ENCODE results near the gene PSMD8. TPM values are rescaled to one million over a fixed set of nuclear protein-coding genes. Genes with fewer than 3 reads are reported as not detected.
"Not testable (repeated sequence)": the region's sequence is repeated elsewhere in the genome, so short reads cannot be mapped to it uniquely, and the experiment has no call there.

PSMD8 gene
- total RNA-seq, 1 experiment from 2014 or later, result 352 TPM

DNA sequence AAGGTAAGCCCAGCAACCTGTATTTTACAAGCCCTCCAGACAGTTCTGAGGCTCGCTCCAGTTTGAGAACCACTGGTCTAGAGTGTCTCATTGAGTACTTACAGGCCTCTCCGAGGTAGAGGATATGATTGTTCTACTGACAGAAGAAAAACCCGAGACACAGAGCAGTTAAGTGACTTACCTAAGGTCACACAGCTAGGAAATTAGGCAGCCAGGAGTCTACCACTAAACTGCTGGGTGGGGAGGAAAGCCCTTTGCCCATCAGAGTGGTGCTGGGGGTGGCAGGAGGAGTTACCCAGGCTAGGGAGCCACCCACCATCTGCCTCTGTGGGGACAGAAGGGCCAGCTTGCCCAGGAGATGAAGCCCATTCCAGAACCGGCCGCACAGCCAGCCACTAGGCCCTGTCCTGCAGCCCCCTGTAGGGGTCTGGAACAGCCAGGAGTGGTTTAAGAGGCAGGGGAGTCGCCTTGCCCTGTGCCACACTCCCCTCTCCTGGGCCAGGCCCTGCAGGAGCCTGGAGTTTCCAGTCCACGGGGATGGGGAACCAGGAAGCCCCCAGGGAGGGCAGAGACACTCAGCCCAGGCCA is 50.9 kb downstream of the PSMD8 start:
- Histone ChIP-seq H3K36me3 (no peaks in the 10 kb centered on the region), H3K9me3 (replicated peaks) (no peaks in the 10 kb centered on the region), H3K27me3 (no peaks in the 10 kb centered on the region), H3K4me1 (peaks cover 6% of the 10 kb centered on the region; the same call in 1 of the 2 replicates), H3K4me3 (peak overlapping the region; percentile 45), H3K27ac (no peak overlapping the region)
- no peak for DNase-seq

DNA sequence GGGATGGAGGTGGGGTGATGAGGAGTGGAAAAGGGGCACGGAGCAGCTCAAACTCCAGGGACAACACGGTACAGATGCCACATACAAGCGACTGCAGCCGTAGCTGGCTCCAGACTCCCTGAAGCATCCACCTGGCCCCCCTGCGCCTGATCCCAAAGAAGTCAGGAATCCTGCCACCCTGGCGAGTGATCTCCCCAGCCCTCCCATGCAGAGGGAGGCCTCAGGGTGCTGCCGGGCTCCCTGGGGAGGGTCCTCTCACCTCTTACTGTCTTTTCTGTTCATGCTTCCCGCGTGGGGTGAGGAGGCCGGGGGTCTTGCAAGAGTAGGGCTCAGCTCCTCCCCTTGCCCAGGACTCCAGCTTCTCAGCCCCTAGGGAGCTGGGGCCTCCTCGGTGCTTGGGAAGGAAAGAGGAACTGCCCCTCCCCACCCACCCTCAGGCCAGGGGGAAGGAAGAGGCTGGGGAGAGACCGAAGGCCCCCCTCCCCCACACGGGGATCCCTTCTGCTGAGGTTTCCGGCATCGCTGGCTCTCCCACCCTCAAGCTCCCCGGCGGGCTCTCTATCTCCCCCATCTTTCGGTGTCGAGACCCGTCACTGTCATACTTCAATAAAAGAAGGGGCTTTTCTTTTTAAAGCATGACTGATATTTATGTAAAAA is 51.6 kb downstream of the PSMD8 start, which contains the start of gene RASGRP4:
Gene RASGRP4 (minus strand): TSS at position 410 of the 657 bp plus-strand sequence. CDS start 128 bp downstream, at position 282.
- peak; percentile 54 to 61 for DNase-seq
- Histone ChIP-seq H3K4me1 (peaks cover 6% of the 10 kb centered on the region; the same call in 1 of the 2 replicates), H3K4me3 (peak within 1 kb of the TSS; percentile 45), H3K36me3 (no peaks in the 10 kb centered on the region), H3K27me3 (no peaks in the 10 kb centered on the region), H3K9me3 (replicated peaks) (no peaks in the 10 kb centered on the region), H3K27ac (no peak within 1 kb of the TSS)

DNA sequence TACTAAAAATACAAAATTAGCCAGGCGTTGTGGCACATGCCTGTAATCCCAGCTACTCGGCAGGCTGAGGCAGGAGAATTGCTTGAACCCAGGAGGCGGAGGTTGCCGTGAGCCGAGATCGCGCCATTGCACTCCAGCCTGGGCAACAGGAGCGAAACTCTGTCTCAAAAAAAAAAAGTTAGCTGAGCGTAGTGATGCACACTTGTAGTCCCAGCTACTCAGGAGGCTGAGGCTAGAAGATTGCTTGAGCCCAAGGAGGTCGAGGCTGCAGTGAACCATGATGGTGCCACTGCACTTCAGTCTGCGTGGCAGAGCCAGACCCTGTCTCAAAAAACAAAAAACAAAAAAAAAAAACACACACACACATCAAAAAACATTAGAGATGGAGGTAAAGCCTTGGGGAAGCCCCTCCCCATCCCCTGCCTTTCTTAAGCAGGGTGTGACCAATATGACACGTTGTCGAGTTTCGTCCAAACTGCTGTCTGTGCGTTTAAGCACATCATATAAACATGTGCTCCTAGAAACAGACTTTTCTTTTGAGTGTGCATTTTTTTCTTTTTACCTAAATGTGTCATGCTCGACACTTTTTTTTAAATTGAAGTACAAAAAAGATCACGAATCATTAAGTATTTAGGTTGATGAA is 52.8 kb downstream of the PSMD8 start:
- not testable (repeated sequence) for H3K4me1 ChIP-seq; H3K9me3 ChIP-seq (replicated peaks); H3K4me3 ChIP-seq; H3K36me3 ChIP-seq; DNase-seq; H3K27ac ChIP-seq; H3K27me3 ChIP-seq

DNA sequence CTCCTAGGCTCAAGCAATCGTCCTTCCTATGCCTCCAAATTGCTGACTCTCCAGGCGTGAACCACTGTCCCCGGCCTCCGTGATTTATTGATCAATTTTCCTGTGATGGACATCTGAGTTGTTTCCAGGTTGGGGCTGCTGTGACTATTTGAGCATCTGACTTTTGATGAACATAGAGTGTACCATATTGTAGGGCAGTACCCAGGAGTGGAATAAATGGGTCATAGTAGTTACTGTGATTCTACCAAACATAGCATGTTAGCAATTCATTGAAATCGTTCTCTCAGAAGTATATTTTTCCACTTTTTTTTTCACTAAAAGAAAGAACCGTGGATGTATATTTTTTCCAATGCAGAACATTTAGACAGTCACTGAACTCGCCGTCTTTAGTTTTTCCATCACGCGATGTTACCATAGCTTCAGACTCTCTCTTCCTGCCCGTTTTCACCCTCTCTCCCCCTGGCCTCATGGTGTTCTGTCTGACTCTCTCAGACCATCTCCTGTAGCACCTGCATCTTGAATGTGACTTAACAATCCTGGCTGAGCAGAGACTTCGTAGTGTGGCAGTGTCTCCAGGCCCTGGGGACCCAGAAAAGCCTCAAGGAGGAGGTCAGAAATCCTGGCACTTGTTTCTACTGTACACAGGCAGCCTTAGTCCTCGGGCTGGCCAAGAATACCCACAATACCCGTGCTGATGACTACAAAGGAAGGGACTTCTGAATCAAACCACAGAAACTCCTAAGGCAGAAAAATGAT is 54.9 kb downstream of the PSMD8 start:
- H3K4me1 ChIP-seq, result peaks cover 6% of the 10 kb centered on the region; the same call in 1 of the 2 replicates
- H3K36me3 ChIP-seq, result no peaks in the 10 kb centered on the region
- H3K9me3 ChIP-seq (replicated peaks), result no peaks in the 10 kb centered on the region
- H3K27me3 ChIP-seq, result no peaks in the 10 kb centered on the region
- H3K27ac ChIP-seq, result no peak overlapping the region
- no peak overlapping the region for H3K4me3 ChIP-seq
- no peak for DNase-seq

DNA sequence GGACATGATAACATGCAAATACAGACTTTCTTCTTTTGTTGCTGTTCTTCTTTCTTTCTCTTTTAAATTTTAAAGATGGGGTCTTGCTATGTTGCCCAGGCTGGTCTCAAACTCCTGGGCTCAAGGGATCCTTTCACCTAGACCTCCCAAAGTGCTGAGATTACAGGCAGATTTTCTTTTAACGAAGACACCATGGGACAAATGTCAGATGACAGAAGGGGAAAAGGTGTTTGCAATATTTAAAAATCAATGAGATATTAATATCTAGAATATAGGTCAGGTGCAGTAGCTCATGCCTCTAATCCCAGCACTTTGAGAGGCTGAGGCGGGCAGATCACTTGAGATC is 55.4 kb downstream of the PSMD8 start:
- H3K27me3 ChIP-seq, result no peaks in the 10 kb centered on the region
- peaks cover 6% of the 10 kb centered on the region; the same call in 1 of the 2 replicates for H3K4me1 ChIP-seq
- no peak overlapping the region for H3K27ac ChIP-seq
- DNase-seq, result no peak
- H3K36me3 ChIP-seq, result no peaks in the 10 kb centered on the region
- no peak overlapping the region for H3K4me3 ChIP-seq
- no peaks in the 10 kb centered on the region for H3K9me3 ChIP-seq (replicated peaks)

DNA sequence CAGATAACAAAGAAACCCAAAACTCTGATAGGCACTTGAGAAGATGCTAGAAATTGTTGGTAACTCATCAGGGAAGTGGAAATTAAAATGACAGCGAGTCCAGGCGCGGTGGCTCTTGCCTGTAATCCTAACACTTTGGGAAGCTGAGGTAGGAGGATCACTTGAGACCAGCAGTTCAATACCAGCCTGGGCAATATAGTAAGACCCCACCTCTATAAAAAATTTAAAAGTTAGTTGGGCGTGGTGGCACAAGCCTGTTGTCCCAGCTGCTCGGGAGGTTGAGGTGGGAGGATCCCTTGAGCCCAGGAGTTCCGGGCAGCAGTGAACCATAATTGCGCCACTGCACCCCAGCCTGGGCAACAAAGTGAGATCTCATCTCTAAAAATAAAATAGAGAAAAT is 56.6 kb downstream of the PSMD8 start:
- H3K36me3 ChIP-seq, result no peaks in the 10 kb centered on the region
- H3K9me3 ChIP-seq (replicated peaks), result no peaks in the 10 kb centered on the region
- no peaks in the 10 kb centered on the region for H3K27me3 ChIP-seq
- no peak overlapping the region for H3K4me3 ChIP-seq
- H3K4me1 ChIP-seq, result peaks cover 12% of the 10 kb centered on the region
- no peak for DNase-seq
- no peak overlapping the region for H3K27ac ChIP-seq

DNA sequence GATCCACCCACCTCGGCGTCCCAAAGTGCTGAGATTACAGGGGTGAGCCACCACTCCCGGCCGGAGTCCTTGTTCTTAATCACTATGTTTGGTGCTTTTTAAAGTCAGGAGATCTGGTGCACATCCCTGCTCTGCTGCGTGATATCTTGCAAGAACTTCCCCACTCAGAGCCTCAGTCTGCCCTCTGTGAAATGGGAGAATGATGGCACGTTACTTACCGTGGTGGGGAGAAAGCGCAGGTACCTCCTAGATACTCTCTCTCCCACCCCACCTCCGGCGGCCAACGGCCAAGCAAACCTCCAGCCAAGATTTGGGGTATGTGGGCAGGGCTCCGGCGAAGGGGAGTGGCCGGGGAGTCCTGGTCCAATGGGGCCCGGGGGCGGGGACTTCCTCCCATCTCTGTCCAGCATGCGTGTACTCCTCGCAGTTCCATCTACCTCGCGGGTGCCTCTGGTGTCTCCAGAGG is 58.9 kb downstream of the PSMD8 start, which contains the start of gene RYR1:
Gene RYR1 (plus strand): TSS at position 424 of the 466 bp plus-strand sequence. CDS start 139 bp downstream, outside the sequence.
- Histone ChIP-seq H3K27ac (peak within 1 kb of the TSS; percentile 98), H3K36me3 (peaks cover 8% of the 10 kb centered on the region), H3K9me3 (replicated peaks) (no peaks in the 10 kb centered on the region), H3K4me1 (peaks cover 8% of the 10 kb centered on the region), H3K27me3 (no peaks in the 10 kb centered on the region), H3K4me3 (peak within 1 kb of the TSS; percentile 63)
- peak; percentile 95 for DNase-seq

Other genes with a start within 250 kb of the PSMD8 start
- gene DPF1, start 150.3 kb upstream of the PSMD8 start, total RNA-seq (2014; rRNA removed; shearing (Covaris generic)), result 8.1 and 10.6 TPM in 2 replicates
- gene PPP1R14A, start 118.2 kb upstream of the PSMD8 start, total RNA-seq (2014; rRNA removed; shearing (Covaris generic)), result 1.9 and 2.2 TPM in 2 replicates
- 0.38 and 0.45 TPM in 2 replicates for gene SPINT2, start 110.0 kb upstream of the PSMD8 start, total RNA-seq (2014; rRNA removed; shearing (Covaris generic))
- not detected in 2 replicates for gene C19orf33, start 70.3 kb upstream of the PSMD8 start, total RNA-seq (2014; rRNA removed; shearing (Covaris generic))
- 47.9 and 54.5 TPM in 2 replicates for gene YIF1B, start 58.6 kb upstream of the PSMD8 start, total RNA-seq (2014; rRNA removed; shearing (Covaris generic))
- 2.4 and 3.2 TPM in 2 replicates for gene KCNK6, start 54.7 kb upstream of the PSMD8 start, total RNA-seq (2014; rRNA removed; shearing (Covaris generic))
- gene CATSPERG, start 38.7 kb upstream of the PSMD8 start, total RNA-seq (2014; rRNA removed; shearing (Covaris generic)), result 0.77 and 1.1 TPM in 2 replicates
- gene GGN, start 13.5 kb downstream of the PSMD8 start, total RNA-seq (2014; rRNA removed; shearing (Covaris generic)), result 0.23 and 0.59 TPM in 2 replicates
- gene SPRED3, start 14.1 kb downstream of the PSMD8 start, total RNA-seq (2014; rRNA removed; shearing (Covaris generic)), result 1.1 and 2.3 TPM in 2 replicates
- gene FAM98C, start 28.5 kb downstream of the PSMD8 start, total RNA-seq (2014; rRNA removed; shearing (Covaris generic)), result 2.8 and 4.6 TPM in 2 replicates
- 0.73 and 0.94 TPM in 2 replicates for gene RASGRP4, start 51.6 kb downstream of the PSMD8 start, total RNA-seq (2014; rRNA removed; shearing (Covaris generic))
- gene RYR1, start 59.1 kb downstream of the PSMD8 start, total RNA-seq (2014; rRNA removed; shearing (Covaris generic)), result 12.4 and 19.1 TPM in 2 replicates
- gene MAP4K1, start 243.4 kb downstream of the PSMD8 start, total RNA-seq (2014; rRNA removed; shearing (Covaris generic)), result 1.2 and 1.5 TPM in 2 replicates
- 320 and 322 TPM in 2 replicates for gene EIF3K, start 244.6 kb downstream of the PSMD8 start, total RNA-seq (2014; rRNA removed; shearing (Covaris generic))